GM19397 (cell line): ENCODE data around the gene DCN.

Experiments
- ATAC-seq: cut with Tn5 transposase; IDR thresholded peaks from one replicate; pipeline ENCODE4 v1.9.1; 2021; ENCODE audit warnings: mild to moderate bottlenecking, moderate library complexity; ENCODE audit not compliant: unreplicated experiment

DCN gene

GRCh38 chr12:91104812-91105466 lies 77.7 kb downstream of the DCN start:
- no peak for ATAC-seq

- ATAC-seq, result no peak
Observed at GRCh38 chr12:91103624-91104023, 79.0 kb downstream of the DCN start.

- ATAC-seq, result no peak
Observed at GRCh38 chr12:91103101-91103500, 79.5 kb downstream of the DCN start.

DNA sequence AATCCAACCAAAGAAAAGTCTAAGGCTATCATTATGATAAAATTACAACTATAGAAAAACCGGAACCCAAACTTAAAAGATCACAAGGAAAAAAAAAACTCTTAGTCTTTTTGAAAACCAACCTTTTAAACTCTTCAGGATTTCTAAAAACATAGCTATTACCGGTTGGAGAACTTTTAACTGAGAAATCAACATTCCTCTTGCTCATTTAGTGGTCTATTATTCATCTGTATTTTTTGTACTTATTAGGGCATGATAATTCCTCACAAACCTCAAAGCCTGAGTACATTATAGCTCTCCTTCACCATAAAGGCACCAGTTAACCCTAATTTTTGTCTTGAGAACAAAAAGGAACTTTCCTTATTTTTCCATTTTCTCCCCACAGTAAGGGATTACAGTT lies 81.7 kb downstream of the DCN start:
- ATAC-seq, result no peak

DNA sequence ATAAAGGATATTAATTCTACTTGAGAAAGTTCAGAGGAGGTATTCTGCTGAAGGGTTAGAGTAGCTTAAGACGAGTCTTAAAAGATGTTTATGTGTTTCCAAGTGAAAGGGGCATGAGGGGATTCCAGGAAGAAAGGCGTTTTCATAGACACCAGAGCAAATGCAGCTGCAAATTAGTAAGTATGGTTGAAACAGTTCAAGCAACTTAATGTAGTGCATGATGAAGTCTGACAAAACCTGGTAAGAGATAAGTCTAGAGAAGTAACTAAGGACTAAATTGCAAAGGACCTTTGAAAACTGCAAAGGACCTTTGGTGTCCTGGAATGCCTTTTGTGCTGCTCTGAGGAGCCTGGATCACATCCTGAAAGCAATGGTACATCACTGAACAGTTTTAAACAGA lies 82.8 kb downstream of the DCN start:
- no peak for ATAC-seq

DNA sequence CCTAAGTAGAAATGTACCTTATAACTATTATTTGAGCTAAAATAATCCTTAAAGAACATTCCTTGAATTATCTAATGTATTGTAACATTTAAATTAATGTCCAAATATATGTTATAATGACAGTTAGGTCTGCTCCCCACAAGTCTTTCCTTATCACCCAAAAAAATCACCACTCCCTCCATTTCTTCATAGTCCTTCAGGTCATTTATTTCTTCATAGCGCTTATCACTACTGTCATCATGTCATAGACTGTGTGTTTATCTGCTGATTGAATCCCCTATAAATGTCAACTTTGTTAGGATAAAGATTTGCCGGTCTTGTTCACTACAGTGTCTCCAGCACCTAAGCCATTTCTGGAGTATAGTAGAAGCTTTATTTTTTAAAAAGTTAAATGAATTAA lies 83.3 kb downstream of the DCN start:
- ATAC-seq, result no peak

GRCh38 chr12:91098941-91099340 lies 83.7 kb downstream of the DCN start:
- no peak for ATAC-seq

GRCh38 chr12:91098461-91098860 lies 84.2 kb downstream of the DCN start:
- no peak for ATAC-seq

- ATAC-seq, result no peak
Observed at GRCh38 chr12:91094957-91095356, 87.7 kb downstream of the DCN start.

DNA sequence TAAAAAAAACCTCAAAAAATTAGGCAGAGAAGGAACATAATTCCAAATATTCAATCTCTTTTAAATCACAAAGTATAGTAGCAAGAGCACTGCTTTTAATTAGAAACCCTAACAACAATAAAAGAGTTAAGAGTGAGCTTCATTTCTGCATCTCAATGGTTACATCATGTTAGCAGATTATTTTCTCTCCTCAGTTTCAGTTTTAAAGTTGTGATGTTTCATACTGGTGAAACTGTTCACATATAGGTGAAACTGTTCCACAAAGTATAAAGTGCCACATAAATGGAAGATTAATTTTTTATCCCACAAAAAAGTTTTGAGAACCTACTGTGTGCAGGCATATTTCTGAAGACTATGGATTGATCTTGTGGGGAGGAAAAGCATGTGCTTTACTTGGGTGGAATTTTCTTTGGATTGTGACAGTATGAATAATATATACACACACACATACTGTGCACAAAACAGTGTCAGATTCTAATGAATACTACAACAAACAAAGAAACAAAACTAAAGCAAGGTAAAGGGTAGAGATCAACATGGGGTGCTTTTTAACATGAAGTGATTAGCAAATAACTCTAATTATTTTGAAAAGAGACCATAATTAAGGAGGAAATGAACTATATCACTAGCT lies 88.5 kb downstream of the DCN start:
- ATAC-seq, result no peak

- no peak for ATAC-seq
Observed at GRCh38 chr12:91093341-91093740, 89.3 kb downstream of the DCN start.

DNA sequence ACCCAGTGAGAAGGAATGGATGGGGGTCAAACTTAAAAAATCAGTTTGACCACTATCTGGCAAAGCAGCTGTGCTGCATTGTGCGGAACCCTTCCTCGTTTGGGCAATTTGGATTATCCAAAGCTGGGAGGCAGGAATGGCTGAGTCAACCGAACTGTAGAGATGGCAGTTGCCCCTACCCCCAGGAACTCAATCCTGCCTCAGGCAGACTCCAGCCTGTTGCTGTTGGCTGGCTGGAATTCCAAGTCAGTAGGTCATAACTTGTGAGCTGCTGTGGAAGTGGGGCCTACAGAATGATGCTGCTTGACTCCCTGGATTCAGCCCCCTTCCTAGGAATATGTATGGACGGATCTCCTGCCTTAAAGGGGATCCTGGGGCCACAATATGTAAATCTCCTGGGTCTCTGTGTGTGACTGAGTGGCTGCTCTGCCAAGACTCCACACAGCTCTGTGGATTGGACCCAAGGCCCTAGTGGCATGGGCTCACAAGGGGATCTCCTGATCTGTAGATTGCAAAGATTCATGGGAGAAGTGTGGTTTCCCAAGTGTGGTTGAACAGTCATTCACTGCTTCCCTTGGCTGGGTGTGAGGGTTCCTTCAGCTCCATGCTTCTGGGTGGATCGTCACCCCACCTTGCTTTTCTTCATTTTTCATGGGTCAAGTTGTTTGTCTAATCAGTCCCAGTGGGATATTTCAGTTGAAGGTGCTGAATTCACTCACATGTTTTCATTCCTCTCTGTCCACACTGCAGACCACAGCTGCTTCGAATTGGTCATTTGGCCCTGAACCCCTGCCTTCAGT lies 90.5 kb downstream of the DCN start:
- ATAC-seq, result no peak
